ENCODE results near the gene PEPD.
A peak's percentile ranks its signal among the peaks of the same experiment; 100 is the strongest.

Gene PEPD

GRCh38 chr19:33405254-33405552 is 116.4 kb downstream of the PEPD start:
- no peak for TF ChIP-seq CTCF (IDR thresholded peaks at IDR 0.05; ENCODE audit: low read depth, low read length, missing control alignments)
- no peak for DNase-seq (ENCODE audit: extremely low read depth, low read depth)
- H3K4me3 ChIP-seq (replicated peaks; ENCODE audit: low read depth, low read length), result no peak overlapping the region

GRCh38 chr19:33404506-33405253 is 116.9 kb downstream of the PEPD start:
- DNase-seq (ENCODE audit: extremely low read depth, low read depth), result no peak
- no peak overlapping the region for H3K4me3 ChIP-seq (replicated peaks; ENCODE audit: low read depth, low read length)
- TF ChIP-seq CTCF (IDR thresholded peaks at IDR 0.05; ENCODE audit: low read depth, low read length, missing control alignments), result no peak

GRCh38 chr19:33403973-33404304 is 117.7 kb downstream of the PEPD start:
- H3K4me3 ChIP-seq (replicated peaks; ENCODE audit: low read depth, low read length), result no peak overlapping the region
- TF ChIP-seq CTCF (IDR thresholded peaks at IDR 0.05; ENCODE audit: low read depth, low read length, missing control alignments), result no peak
- DNase-seq (ENCODE audit: extremely low read depth, low read depth), result no peak

- H3K4me3 ChIP-seq (replicated peaks; ENCODE audit: low read depth, low read length), result no peak overlapping the region
- DNase-seq (ENCODE audit: extremely low read depth, low read depth), result no peak
- no peak for TF ChIP-seq CTCF (IDR thresholded peaks at IDR 0.05; ENCODE audit: low read depth, low read length, missing control alignments)
Observed at GRCh38 chr19:33403221-33403972, 118.2 kb downstream of the PEPD start.

GRCh38 chr19:33402421-33403220 is 119.0 kb downstream of the PEPD start:
- no peak overlapping the region for H3K4me3 ChIP-seq (replicated peaks; ENCODE audit: low read depth, low read length)
- TF ChIP-seq CTCF (IDR thresholded peaks at IDR 0.05; ENCODE audit: low read depth, low read length, missing control alignments), result peak; percentile 2
- DNase-seq (ENCODE audit: extremely low read depth, low read depth), result no peak

DNA sequence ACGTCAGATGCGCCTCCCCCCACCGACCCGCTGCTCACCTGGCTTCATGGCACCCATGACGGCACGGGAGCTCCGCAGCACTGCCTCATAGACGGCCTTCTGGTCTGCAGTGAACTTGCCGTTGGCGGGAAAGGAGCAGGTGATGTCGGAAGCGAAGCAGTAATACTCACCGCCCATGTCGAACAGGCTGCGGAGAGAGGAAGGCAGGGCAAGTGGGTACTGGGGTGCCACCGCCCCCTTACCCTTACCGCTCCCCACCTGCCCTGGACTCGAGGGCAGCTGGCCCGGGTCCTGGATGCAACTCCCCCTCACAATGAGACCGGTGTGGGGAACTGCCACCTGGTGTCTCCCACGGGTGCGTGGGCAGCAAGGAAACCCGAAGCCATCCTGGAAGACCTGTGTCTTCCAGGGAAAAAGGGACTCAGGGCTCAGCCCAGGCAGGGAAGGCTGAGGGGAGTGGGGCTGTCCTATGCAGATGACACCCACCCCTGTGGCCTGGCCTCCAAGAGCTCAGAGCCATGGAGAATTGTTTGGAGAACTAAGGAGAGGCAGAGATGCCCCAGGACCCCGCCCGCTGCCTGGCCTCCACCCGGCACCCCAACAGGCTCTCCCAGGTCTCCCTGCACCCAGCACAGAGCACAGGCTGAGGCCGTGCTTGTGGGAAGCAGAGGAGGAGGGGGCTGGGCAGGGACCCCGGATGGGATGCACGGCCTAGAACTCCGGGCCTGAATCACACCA is 119.7 kb downstream of the PEPD start:
- no peak for DNase-seq (ENCODE audit: extremely low read depth, low read depth)
- no peak for TF ChIP-seq CTCF (IDR thresholded peaks at IDR 0.05; ENCODE audit: low read depth, low read length, missing control alignments)
- H3K4me3 ChIP-seq (replicated peaks; ENCODE audit: low read depth, low read length), result no peak overlapping the region
